ENCODE data around the gene STXBP1. TPM values are rescaled to one million over a fixed set of nuclear protein-coding genes. Genes with fewer than 3 reads are reported as not detected.

The STXBP1 gene
- total RNA-seq = 10 to 100 TPM; 47.0 to 81.0 (median 66.4) TPM

GRCh38 chr9:127611899-127612790, at the start of gene STXBP1:
STXBP1 (plus strand) TSS chr9:127612277; CDS start chr9:127612404, 127 bp downstream.
- DNase-seq (ENCODE audit: low spot score) (peak; percentile 52), ATAC-seq (ENCODE audit: low FRiP score) (peak; percentile 90)
- no peak for TF ChIP-seq CTCF (IDR thresholded peaks at IDR 0.05)

GRCh38 chr9:127562279-127562796, 49.7 kb upstream of the STXBP1 start:
- ATAC-seq (ENCODE audit: low FRiP score) = no peak
- TF ChIP-seq CTCF (IDR thresholded peaks at IDR 0.05) = no peak
- no peak for DNase-seq (ENCODE audit: low spot score)

GRCh38 chr9:127562841-127563401, 49.2 kb upstream of the STXBP1 start:
- no peak for TF ChIP-seq CTCF (IDR thresholded peaks at IDR 0.05)
- ATAC-seq (ENCODE audit: low FRiP score) = peak; percentile 7
- no peak for DNase-seq (ENCODE audit: low spot score)

GRCh38 chr9:127563579-127563978, 48.5 kb upstream of the STXBP1 start:
- DNase-seq (ENCODE audit: low spot score) (no peak), ATAC-seq (ENCODE audit: low FRiP score) (no peak)
- TF ChIP-seq CTCF (IDR thresholded peaks at IDR 0.05) = no peak

GRCh38 chr9:127565231-127565630, 46.8 kb upstream of the STXBP1 start:
- no peak for TF ChIP-seq CTCF (IDR thresholded peaks at IDR 0.05)
- DNase-seq (ENCODE audit: low spot score) = no peak
- ATAC-seq (ENCODE audit: low FRiP score) = no peak

GRCh38 chr9:127566351-127567001, 45.6 kb upstream of the STXBP1 start:
- ATAC-seq (ENCODE audit: low FRiP score) (no peak), DNase-seq (ENCODE audit: low spot score) (no peak)
- TF ChIP-seq CTCF (IDR thresholded peaks at IDR 0.05) = no peak

Measured in omental fat pad (tissue), 4 donors.